Erythroblast (primary cell): ENCODE measurements around the gene BRD9.
"Not testable (repeated sequence)": the region's sequence is repeated elsewhere in the genome, so short reads cannot be mapped to it uniquely, and the experiment has no call there.

Experiments used
- GATA1 ChIP-seq: IDR thresholded peaks from 2 replicates; pipeline ENCODE4 v1.6.1; 2011; ENCODE audit warnings: low read depth, mild to moderate bottlenecking, control low read depth, low read length, moderate library complexity
- POLR2A ChIP-seq: IDR thresholded peaks from 2 replicates; pipeline ENCODE4 v1.6.1; 2011; ENCODE audit warnings: mild to moderate bottlenecking, low read length

- not testable (repeated sequence) for TF ChIP-seq POLR2A, GATA1
These were observed 54.9 kb downstream of the BRD9 start for GRCh38 chr5:837621-838121.
